SK-N-SH (cell line): ENCODE data around the gene BABAM2.

Experiments
- EP300 ChIP-seq, 2 experiments: IDR thresholded peaks; 2 replicates each; pipeline versions ENCODE4 v1.4.0 to v1.6.1; 2012; ENCODE audit warnings: borderline replicate concordance in 1 of 2, low read depth in 1 of 2, low read length in 1 of 2
- FOXM1 ChIP-seq: IDR thresholded peaks from 2 replicates; pipeline ENCODE4 v1.4.0; 2012; ENCODE audit warnings: low read depth, mild to moderate bottlenecking
- GABPA ChIP-seq: IDR thresholded peaks from 2 replicates; pipeline ENCODE4 v1.4.0; 2012; ENCODE audit warnings: low read depth, mild to moderate bottlenecking
- POLR2AphosphoS5 ChIP-seq: IDR thresholded peaks from 2 replicates; pipeline ENCODE4 v1.6.1; 2012; ENCODE audit warnings: low read depth, low read length
- RAD21 ChIP-seq: IDR thresholded peaks from 2 replicates; pipeline ENCODE4 v1.6.1; 2012; ENCODE audit warnings: mild to moderate bottlenecking, low read length
- SMC3 ChIP-seq: IDR thresholded peaks from 2 replicates; pipeline ENCODE4 v1.6.1; 2012; ENCODE audit warnings: low read depth, low read length, improper control_type of control experiment
- TAF1 ChIP-seq: IDR thresholded peaks from 2 replicates; pipeline ENCODE4 v1.6.1; 2012; ENCODE audit warnings: low read depth, mild to moderate bottlenecking, low read length, moderate library complexity, borderline replicate concordance
- YY1 ChIP-seq: IDR thresholded peaks from 2 replicates; pipeline ENCODE4 v1.4.0; 2012; ENCODE audit warnings: low read depth, mild to moderate bottlenecking
- TF ChIP-seq, protein P1 (sequence below): fragments of 200-600 bp; sonication (generic); IDR thresholded peaks from 2 replicates; pipeline ENCODE4 v1.6.1; 2017; ENCODE audit warnings: antibody characterized with exemption, mild to moderate bottlenecking, moderate library complexity
- TF ChIP-seq, protein P2 (sequence below): IDR thresholded peaks from 2 replicates; pipeline ENCODE4 v1.6.1; 2012; ENCODE audit warnings: mild to moderate bottlenecking, low read depth, low read length, moderate library complexity
- TF ChIP-seq, protein P3 (sequence below): IDR thresholded peaks from 2 replicates; pipeline ENCODE4 v1.4.0; 2012; ENCODE audit warnings: low read depth, borderline replicate concordance

DNA sequence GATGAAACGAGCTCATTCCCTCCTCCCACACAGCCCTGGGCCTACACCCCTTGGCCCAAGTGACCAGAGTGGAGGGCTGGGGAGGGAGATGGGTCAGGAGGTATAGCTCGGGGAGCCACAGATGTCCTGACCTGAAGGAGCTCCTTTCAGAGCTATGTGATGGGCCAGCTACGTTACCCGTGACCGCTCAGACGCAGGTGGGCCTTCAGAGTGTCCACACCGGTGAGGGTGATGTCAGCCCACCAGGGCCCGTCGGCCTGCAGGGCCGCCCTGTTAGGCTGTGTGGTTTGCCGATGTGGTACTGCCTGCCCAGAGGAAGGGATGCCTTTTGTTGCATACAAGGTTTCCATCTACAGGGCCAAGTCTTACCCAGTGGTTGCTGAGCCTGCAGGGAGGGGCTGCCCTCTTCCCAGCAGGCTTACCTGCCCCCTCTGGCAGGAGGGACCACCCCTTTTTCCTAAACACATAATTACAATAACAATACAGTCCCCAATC lies 460.3 kb downstream of the BABAM2 start:
- TF ChIP-seq, protein P1, sequence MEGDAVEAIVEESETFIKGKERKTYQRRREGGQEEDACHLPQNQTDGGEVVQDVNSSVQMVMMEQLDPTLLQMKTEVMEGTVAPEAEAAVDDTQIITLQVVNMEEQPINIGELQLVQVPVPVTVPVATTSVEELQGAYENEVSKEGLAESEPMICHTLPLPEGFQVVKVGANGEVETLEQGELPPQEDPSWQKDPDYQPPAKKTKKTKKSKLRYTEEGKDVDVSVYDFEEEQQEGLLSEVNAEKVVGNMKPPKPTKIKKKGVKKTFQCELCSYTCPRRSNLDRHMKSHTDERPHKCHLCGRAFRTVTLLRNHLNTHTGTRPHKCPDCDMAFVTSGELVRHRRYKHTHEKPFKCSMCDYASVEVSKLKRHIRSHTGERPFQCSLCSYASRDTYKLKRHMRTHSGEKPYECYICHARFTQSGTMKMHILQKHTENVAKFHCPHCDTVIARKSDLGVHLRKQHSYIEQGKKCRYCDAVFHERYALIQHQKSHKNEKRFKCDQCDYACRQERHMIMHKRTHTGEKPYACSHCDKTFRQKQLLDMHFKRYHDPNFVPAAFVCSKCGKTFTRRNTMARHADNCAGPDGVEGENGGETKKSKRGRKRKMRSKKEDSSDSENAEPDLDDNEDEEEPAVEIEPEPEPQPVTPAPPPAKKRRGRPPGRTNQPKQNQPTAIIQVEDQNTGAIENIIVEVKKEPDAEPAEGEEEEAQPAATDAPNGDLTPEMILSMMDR = no peak
- TF ChIP-seq EP300 (IDR thresholded peaks at IDR 0.05; ENCODE audit: borderline replicate concordance in 1 of 2, low read depth in 1 of 2, low read length in 1 of 2) (no peak), GABPA (no peak), FOXM1 (no peak), SMC3 (no peak), RAD21 (no peak), YY1 (no peak), TAF1 (no peak), POLR2AphosphoS5 (no peak)
- TF ChIP-seq, protein P2, sequence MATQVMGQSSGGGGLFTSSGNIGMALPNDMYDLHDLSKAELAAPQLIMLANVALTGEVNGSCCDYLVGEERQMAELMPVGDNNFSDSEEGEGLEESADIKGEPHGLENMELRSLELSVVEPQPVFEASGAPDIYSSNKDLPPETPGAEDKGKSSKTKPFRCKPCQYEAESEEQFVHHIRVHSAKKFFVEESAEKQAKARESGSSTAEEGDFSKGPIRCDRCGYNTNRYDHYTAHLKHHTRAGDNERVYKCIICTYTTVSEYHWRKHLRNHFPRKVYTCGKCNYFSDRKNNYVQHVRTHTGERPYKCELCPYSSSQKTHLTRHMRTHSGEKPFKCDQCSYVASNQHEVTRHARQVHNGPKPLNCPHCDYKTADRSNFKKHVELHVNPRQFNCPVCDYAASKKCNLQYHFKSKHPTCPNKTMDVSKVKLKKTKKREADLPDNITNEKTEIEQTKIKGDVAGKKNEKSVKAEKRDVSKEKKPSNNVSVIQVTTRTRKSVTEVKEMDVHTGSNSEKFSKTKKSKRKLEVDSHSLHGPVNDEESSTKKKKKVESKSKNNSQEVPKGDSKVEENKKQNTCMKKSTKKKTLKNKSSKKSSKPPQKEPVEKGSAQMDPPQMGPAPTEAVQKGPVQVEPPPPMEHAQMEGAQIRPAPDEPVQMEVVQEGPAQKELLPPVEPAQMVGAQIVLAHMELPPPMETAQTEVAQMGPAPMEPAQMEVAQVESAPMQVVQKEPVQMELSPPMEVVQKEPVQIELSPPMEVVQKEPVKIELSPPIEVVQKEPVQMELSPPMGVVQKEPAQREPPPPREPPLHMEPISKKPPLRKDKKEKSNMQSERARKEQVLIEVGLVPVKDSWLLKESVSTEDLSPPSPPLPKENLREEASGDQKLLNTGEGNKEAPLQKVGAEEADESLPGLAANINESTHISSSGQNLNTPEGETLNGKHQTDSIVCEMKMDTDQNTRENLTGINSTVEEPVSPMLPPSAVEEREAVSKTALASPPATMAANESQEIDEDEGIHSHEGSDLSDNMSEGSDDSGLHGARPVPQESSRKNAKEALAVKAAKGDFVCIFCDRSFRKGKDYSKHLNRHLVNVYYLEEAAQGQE = no peak
- TF ChIP-seq, protein P3, sequence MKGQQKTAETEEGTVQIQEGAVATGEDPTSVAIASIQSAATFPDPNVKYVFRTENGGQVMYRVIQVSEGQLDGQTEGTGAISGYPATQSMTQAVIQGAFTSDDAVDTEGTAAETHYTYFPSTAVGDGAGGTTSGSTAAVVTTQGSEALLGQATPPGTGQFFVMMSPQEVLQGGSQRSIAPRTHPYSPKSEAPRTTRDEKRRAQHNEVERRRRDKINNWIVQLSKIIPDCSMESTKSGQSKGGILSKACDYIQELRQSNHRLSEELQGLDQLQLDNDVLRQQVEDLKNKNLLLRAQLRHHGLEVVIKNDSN = no peak
